NCI-H524 treated with DMSO at 0.1 percent for 48 hours (cell line): Measurements from ENCODE around the gene PLCB4.

Experiments
- DNase-seq: peaks from one replicate; lab custom pipeline; 2025; lab: John Stamatoyannopoulos, UW

PLCB4 gene

GRCh38 chr20:9270831-9271230 lies 201.9 kb downstream of the PLCB4 start:
- no peak for DNase-seq

GRCh38 chr20:9276966-9277468 lies 208.1 kb downstream of the PLCB4 start:
- DNase-seq = no peak

GRCh38 chr20:9279918-9280401 lies 211.1 kb downstream of the PLCB4 start:
- no peak for DNase-seq

- DNase-seq = no peak
These were observed 211.8 kb downstream of the PLCB4 start for GRCh38 chr20:9280666-9281065.

GRCh38 chr20:9281803-9282202 lies 212.9 kb downstream of the PLCB4 start:
- DNase-seq = no peak

DNA sequence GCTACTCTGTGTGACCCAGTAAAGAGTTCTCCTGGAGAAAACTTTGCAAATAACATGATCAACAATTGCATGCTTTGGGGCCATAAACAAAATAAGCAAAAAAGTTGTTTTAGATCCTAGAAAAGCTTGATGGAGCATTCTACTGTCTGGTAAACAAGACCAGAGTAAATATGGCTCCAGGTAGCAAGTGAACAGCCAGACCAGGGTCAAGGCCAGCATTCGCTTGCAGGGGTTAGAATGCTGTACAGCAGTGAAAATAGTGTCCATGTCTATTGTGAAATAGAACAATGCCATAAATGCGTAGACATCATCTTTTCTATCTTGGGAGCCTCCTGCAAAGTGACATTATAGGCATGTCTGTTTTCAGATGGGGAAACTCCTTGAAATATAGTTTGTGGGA lies 216.7 kb downstream of the PLCB4 start:
- no peak for DNase-seq

- no peak for DNase-seq
These were observed 217.9 kb downstream of the PLCB4 start for GRCh38 chr20:9286501-9287461.

DNA sequence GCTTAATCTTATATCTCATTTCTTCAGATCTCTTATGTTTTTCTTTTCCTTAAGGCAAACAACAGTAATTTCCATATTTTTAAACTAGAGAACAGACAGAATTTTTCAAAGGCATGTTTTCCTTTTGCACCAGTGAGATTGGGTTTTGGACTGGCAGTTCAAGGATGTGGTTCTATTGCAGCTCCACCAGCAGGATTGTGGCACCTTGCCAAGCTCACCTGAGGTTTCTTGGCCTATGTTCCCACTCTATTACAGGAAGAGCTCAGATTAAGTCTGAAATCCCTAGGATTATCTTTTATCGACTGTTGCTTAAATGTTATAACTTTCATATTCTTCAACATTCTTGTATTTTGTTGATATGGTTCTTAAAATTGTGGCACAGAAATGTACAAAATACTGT lies 218.9 kb downstream of the PLCB4 start:
- no peak for DNase-seq

- no peak for DNase-seq
These were observed 221.4 kb downstream of the PLCB4 start for GRCh38 chr20:9290331-9290730.

GRCh38 chr20:9293145-9293544 lies 224.3 kb downstream of the PLCB4 start:
- DNase-seq = no peak

DNA sequence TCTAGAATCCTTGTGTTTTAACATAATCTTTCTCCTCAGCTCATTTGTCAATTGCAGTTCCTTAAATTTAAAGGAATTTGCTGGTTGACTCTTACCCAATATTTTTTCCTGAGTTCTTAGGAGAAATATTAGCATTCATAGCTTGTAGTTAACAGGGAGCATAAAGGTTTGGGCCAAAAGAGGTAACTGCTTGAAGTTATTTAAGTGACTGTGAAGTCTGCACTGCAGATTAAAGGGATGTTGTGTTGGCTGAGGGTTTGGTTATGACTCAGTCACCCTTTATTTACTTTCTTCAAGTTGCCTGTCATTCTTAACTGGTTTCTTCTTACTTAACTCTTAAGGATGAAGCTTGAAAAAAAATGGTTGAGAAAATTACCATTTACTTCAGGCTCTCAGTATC lies 225.2 kb downstream of the PLCB4 start:
- DNase-seq = no peak

DNA sequence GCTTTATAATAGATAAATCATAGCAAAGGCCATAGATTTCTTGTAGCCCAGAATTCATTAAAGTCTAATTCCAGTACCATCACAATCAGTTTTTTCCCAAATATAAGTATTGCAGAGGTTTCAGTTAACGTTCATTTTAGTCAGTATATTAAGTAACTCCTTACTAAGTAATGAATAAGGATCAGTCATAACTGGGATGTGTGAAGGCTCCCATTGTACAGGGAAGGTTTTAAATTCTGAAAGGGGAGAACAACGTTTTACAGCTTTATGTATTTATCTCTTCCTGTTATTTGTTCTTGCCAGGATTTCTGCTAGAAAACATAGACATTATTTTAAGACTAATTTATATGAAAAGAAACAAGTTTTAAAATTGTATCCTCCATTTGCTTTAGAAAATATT lies 230.0 kb downstream of the PLCB4 start:
- DNase-seq = no peak

DNA sequence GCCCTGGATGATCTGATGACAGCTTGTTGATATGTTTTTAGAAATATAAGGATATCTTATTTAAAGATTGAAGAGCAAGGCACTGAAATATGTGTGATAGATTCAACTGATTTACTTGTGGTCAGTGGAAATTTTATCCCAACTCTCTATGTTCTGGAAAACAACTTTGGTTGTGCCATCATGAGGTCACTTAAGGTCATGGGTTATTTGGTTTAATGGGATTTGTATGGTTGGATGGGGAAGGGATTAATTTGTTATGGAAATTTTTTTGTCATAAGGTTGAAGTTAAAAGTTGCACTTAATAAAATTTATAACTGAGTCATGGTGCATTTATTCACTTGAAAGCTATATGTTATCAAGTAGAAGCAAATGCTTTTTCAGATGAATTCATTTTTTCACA lies 231.2 kb downstream of the PLCB4 start:
- no peak for DNase-seq

DNA sequence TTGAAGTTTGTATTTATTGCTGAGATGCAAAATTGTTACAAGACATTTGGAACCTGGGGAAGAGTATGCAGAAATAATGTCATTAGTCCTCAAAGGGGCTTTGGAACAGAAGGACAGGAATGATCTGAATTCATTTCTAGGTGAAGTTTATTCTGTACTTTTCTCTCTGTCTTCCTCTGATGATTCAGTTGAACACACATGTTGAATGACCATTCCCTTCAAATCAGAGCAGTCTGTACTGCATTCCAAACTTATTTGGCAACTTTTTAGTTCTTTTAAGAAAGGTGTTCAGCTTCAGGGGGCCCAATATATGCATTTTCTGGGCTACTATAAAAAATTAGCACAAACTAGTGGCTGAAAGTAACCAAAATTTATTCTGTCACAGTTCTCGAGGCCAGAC lies 231.6 kb downstream of the PLCB4 start:
- DNase-seq = no peak

DNA sequence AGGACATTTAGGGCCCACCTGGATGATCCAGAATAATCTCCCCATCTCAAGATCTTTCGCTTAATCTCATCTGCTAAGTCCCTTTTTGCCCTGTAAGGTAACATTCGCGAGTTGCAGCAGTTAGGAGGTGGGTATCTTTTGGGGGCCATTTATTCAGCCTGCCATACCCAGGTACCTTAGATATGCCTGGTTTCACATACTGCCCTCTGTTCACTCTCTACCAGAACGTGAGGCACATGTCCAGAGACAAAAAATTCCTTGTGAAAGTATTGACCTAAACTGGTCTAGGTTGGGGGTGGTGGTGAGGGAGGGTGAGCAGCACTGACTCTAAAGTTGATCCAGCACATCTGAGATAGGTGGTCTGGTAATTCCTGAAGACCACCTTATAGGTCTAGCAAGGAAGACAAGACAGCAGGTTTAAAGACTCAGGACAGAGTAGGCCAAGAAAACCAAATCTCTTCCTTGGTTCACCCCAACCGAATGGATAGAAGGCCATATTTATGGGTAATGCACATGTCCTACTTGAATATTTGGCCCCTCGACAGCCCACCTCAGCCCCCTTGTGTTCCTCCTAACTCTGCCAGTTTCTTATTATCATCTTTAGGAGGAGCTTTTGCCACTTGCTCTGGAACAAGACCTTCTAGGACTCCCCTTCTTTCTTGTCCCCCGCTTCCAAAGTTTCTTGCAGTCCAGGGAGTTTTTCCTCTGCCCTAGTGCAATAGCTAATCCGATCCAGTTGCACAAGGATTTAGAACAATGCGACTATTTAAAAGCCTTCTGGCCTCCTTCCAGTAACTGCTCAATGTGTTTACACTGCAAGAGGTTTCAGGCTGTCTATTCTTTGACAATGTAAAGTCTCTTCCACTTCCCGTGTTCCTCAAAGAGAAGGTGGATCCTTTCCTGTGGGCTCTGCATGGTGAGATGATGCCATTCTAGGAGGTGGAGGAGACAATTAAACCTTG lies 232.5 kb downstream of the PLCB4 start:
- no peak for DNase-seq

DNA sequence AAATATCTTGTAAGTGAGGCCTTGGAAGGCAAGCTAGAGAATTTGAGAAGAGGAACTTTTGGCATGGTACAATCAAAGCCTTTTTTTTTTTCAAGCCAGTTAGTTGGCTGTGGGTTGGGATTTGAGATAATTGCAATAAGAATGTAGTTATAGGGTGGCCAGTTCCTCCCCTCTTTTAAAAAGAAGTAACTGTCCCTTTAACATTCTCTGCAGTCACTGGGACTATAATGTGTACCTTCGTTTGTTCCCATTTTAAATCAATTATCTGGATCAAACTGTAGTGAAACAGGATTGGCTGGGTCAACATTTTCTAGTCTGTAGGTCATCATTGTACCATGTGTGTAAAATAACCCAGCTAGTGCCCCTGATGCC lies 233.2 kb downstream of the PLCB4 start:
- no peak for DNase-seq

DNA sequence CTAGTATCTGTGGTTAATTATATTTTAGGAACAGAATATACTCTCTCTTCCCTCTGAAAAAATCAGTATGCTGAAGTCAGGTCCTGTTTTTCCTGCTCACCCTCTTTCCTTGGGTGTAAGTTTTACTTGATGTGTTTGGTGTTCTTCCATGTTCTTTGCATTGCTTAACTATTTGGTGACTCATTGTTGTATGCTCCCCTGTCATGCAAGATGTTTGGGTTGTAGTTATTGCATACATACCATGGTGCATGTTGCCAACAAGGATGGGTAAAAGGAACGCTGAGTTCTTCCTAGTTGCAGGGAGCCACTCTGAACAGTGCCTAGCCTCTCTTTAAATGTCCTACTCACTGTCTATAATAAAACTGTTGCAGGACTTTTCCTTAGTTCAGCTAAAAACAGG lies 237.6 kb downstream of the PLCB4 start:
- DNase-seq = no peak

DNA sequence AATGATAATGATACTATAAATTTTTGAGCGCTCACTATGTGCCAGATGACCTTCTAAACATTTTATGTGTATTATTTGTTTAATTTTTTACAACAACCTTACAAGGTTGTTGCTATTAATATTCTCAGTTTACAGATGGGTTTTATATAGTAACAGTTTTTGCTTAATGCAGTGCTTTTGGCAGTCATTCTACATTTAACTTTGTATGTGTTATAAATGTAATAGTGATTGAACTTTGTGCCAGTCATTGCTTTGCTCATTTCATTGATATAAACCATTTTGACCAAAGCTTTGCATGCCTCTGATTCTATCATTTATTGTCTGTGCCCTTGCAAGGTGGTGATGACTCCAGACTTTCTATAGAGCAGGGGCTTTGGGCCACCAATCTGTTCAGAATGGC lies 239.2 kb downstream of the PLCB4 start:
- no peak for DNase-seq

DNA sequence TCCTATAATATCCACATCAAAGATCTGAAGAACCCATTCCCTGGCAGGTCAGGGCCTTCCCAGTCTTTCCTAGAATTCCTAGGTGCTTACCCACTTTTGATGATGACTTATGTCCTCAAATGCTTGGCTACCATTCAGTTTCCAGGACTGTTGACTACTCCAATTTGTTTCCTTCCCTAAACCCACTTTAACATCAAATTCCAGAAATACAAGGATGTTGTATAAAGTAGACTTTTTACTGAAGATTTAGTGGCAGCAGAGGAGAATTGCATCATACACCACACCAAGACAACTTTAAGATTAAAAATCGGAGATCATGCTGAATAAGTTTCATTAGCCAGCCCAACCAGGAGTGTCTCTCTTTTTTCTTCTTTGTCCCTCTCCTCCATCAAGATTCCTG lies 242.2 kb downstream of the PLCB4 start:
- no peak for DNase-seq

- DNase-seq = peak; percentile 57
These were observed 250.9 kb downstream of the PLCB4 start for GRCh38 chr20:9319687-9320384.

GRCh38 chr20:9321007-9321406 lies 252.1 kb downstream of the PLCB4 start:
- no peak for DNase-seq

DNA sequence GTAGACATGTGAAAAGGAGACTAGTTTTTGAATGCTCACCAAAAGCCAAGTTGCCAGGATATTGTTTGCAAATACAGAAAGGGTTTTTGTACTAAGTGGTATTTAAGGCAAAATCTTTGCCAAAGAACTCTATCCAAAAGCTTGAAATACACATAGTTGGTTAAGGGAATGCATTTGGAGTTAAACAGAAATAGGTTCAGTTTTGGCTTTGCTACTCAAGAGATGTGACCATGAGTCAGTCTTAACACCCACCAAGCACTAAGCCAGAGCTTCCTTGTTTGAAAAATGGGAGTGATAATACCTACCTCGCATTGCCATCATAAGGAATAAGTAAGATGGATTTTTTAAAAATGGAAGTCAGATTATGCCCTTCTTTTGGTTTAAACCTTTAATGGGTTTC lies 253.8 kb downstream of the PLCB4 start:
- DNase-seq = no peak
